Measurements from ENCODE around the gene KRT13. TPM values are rescaled to one million over a fixed set of nuclear protein-coding genes. Genes with fewer than 3 reads are reported as not detected.

Gene KRT13
- polyA plus RNA-seq, 1 donor: not detected

DNA sequence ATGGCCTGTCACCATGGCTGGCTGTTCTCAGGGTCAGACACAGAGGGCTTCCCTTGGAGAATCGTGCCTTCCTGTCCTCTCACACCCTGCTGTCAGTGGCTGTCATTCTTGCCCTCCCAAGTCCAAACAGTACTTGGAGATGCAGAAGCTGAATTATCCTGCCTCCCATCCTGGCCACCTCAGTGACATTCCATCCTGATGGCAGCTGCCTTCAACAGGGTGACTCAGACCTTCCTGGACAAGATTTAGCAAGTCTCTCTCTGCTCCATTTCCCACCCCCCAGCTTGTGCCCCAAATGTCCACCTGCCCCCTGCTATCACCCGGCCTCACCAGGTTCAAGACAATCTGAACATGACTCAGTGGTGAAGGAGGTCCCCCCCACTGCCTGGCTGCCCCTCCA is 10.9 kb downstream of the KRT13 start:
- DNase-seq (ENCODE audit: low read depth): no peak

DNA sequence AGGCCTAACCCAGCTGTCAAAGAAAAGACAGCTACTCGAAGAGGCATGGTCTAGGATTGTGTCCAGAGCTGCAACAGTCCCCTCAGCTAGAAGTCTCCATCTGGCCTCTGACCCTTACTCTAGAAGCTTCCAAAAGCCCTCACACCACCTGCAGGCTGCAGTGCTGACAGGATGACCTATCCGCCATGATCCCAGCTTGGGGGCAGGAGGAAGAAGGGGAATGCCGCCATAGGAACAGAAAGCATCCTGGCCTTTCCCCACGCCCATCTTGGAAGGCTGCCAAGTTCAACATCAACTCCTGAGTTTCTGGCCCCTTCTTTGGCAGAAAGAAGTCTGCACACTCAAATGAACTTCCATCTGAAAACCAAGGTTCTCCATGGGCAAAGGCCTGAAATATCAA is 12.6 kb downstream of the KRT13 start:
- DNase-seq (ENCODE audit: low read depth): no peak

DNA sequence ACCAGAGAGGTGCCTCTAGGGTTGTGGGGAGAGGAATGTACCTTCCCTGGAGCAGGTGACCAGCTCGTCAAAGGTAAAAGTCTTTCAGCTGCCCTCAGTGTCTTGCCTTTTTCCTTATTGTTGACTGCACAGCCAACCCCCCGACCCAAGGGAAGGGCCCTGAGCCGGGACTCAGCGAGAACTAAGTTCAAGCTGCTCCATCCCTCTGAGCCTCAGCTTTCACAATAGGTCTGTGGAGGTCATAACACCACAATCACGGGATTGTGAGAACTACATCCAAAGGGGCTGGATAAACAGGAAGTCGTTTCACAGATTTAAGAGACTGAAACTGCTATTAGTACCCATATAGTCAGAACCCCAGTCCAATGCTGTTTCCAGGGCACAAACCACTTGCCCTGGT is 13.1 kb downstream of the KRT13 start:
- DNase-seq (ENCODE audit: low read depth): no peak

DNA sequence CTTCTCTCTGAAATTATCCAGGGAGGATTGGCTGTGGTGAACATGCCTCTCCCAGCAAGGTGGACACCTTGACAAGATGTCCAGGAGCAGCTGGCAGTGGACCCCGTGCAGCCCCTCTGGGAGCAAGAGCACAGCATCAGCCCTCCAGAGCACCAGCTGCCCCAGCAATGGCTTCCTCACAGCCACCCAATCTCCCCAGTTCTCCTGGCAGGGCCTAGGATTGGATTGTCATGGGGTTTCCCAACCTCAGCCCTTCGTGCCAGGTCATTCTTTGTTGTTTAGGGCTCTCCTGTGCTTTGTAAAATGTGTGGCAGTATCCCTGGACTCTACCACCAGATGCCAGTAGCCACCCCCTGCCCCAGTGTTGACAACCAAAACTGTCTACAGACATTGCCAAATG is 13.9 kb downstream of the KRT13 start:
- DNase-seq (ENCODE audit: low read depth): no peak

DNA sequence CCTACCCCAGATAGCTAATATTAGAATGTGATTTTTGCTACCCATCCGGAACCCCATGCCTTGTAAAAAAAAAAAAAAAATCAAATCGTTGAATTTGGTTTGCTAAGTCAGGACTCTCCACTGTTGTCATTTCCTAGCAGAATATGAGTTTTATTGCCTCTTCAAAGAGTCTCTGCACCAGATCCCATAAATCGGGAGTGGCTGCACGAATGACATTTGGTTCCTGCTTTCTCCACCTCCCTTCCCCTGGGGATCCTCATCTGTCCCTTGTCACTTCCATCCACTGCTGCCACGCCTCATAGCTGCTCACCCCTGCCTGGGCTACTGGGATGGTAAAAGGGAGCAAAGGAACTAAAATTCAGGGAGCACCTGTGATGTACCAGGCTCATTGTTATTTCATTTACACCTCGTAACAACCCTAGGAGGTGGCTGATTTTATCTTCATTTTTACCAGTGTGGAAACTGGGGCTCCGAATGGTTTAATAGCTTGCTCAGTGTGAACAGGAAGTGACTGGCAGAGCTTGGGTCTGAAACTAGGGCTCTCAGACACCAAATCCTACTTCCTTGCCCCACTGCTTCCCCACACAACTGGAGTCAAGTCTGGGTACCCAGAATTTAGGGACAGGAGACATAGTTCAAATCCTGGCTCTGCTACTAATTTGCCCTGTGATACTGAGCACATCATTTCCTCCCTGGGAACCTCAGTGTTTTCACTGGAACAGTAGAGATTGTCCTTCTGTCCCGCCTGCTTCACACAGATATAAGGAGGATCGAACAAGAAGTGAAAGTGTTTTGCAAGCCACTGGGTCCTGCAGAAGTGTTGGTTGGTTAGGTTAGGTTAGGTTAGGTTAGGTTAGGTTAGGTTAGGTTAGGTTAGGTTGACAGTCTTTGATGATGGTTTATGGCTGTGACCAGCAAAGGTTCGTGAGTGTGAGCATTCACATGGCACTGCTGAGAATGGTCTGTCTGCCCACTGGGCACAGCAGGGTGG is 15.1 kb downstream of the KRT13 start:
- DNase-seq (ENCODE audit: low read depth): no peak

DNA sequence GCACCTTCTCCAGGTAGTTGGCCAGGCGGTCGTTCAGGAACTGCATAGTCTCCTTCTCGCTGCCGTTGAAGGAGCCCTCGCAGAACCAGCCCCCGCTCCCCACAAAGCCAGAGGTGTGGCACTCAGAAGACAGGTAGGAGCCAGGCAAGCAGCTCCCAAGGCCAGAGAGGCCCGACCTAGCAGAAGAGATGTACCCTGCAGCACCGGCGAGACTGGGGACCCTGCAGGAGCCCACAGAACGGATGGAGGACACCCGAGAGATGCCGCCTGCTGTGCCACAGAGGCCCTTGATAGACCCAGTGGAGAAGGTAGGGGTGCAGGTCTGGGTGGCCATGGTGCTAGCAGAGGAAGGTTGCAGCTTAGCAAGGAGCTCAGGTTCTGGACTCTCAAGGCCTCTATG is 15.9 kb downstream of the KRT13 start, which contains the start of gene KRT36:
KRT36 (minus strand) TSS at position 380 of the 400 bp plus-strand sequence; CDS start at position 334, 46 bp downstream.
- no peak for DNase-seq (ENCODE audit: low read depth)

DNA sequence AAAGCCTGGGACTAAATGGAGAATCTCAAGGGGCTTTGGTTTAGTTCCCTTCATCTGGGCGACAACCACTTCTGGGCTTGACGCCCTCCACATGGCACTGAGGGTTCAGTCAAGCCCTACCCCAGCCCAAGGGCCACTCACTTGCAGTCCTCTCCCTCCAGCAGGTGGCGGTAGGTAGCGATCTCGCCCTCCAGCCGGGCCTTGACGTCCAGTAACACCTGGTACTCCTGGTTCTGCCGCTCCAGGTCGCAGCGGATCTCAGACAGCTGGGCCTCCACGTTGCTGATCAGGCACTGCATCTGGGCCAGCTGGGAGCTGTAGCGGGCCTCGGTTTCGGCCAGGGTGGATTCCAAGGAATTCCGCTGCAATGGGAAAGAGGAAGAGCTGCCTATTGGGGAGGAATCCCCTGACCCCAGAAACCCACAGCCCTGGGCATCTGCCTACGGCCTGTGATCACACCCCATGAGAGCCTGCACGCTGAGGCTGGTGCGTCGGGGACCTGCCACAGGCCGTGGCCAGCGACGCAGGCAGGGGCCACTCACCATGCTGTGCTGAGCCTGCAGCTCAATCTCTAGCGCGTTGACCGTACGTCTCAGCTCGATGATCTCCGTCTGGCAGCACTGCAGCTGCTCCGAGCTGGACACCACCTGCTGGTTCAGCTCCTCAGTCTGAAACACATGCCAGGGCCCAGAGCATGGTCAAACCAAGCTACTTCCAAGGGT is 18.4 kb downstream of the KRT13 start:
- no peak for DNase-seq (ENCODE audit: low read depth)

DNA sequence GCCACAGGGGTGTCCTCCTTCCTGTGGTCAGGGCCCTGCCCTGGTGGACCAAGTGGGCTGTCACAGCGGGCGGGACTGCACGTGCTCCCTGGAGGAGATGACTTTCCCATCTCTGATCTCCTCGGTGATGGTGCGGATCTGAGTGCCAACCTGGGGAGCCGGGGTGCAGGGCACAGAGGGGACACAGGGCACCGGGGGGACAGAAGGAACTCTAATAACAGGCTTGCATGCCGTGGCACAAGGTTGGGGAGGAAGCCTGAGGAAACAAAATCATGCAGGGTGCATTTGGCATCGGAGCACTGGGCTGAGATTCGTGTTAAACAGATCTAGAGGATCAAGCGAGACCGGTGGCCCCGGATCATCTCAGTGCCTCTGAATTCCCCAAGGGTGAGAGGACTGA is 19.1 kb downstream of the KRT13 start:
- no peak for DNase-seq (ENCODE audit: low read depth)

DNA sequence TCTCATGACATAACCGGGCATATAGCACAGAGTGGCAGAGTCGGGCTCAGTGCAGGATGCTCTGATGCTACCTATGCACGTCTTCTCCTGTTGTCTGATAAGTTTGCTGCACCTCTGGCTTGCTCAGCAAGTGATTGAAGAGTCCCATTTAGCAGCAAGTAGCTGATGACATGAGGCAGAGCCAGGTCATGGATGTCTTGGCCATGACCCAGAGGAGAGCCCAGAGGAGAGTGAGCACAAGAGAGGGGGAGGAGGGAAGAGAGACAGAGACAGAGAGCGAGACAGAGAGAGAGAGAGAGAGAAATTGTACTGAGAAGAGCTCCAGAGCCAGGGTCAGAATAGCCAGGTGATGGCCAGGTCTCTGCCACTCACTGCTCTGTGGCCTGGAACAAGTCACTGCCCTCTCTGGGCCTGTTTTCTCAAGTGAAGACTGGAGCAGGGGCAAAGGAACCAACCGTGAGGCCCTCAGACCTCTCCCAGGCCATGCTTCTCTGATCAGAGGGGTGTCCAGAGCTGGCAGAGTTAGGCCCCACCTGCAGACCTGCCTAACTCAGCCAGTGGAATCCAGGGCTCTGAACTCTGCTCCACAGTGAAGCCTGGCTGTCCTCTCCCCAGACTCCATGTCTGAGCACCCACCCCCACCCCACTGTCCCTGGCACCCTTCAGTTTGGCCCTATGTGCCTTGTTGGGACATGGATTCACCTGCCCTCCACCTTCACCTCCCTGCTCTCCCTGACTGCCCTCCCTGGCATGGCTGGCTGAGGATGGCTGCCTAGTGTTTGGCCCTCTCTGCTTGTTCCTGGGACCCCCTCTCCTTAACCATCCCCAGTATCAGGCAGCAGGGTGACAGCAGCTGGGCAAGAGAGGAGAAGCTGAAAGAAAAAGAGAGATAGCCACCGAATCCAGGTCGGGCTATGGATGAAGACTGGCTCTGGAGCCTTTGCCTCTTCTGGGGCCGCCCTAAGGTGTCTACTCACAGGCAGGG is 20.2 kb downstream of the KRT13 start:
- no peak for DNase-seq (ENCODE audit: low read depth)

DNA sequence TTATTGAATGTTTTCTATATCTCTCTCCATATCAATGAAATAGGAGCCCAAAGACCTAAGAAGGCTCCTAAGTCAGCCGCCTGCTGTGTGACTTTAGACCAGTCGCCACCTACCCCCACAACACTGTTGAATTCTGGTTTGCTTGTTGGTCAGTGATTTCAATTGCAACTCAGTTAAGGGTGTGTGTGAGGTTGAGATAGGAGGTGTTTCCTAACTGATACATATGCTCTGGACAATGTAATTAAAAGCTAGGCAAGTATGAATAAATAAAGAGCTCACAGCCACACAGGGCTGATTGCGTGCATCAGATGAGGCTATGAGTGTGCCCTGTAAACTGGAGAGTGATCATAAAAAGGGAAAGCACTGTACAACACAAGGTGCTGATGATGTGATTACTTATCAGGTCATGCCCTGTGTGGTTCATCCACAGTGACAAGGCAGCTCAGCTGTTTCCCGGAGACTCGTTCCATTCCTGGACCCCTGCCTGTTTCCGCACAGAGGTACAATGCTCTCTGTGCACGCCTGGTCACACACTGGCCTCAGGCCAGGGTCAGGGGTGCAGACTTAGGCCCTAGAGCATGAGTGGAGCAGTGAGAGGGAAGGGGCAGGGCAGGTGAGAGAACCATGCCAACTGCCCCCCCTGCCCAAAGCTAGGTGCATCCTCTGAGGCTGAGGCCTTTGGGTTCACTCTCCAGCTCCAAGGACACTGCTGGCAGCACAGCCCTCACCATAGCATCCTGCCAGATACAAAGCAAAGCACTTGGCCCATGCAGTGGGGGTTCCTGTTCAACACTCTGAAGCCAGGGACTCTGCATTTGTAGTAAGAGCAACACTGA is 21.2 kb downstream of the KRT13 start:
- no peak for DNase-seq (ENCODE audit: low read depth)

DNA sequence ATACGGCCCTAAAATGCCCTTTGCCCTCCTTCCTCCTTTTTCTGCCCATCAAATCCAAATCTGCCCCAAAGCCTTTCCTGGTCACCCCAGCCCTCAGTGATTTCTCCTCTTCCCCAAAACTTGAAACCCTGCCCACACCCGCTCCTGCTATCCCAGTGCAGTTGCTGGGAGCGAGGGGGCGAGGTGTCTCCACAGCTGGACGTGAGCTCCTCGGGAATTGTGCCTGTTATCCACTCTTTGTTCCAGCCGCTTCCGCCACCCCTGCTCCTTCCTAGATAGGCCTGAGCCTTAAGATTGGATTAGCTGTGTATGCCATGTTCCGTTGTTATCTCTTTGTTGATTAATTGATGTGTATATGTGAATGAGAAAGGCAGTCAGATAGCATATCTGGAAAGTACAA is 21.9 kb downstream of the KRT13 start:
- no peak for DNase-seq (ENCODE audit: low read depth)

DNA sequence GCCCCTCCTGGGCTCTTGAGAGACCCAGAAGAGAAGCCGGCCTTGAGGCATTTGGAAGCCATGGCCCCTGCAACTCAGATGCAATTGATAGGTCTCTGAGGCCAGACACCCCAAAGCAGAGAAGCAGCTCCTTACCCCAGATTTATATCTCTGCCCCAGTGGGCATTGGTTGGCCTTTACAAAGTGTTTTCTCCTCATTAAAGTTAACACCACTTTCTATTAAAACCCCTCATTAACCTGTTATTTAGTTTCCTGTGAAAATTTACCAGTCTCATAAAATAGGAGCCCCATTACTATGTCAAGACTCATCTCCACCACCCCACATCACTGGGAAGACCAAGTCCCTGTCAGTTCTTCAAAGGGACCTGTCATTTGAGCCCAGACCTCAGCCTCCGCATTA is 24.4 kb downstream of the KRT13 start, which contains the start of gene KRT35:
KRT35 (minus strand) TSS at position 116 of the 400 bp plus-strand sequence; CDS start at position 62, 54 bp downstream.
- DNase-seq (ENCODE audit: low read depth): no peak

DNA sequence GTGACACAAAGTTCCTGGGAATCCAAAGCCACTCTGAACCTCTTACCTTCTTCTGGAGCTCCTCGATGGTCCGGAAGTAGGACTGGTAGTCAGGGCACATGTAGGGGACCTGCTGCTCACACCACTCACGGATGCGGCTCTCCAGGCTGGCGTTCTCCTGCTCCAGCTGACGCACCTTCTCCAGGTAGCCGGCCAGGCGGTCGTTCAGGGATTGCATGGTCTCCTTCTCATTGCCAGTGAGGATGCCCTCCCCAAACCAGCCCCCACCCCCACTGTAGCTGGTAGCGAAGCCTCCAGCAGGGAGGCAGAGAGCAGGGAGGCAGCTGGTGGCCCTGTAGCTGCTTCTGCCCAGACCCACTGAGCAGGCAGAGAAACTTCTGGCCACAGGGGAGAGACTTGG is 24.8 kb downstream of the KRT13 start:
- no peak for DNase-seq (ENCODE audit: low read depth)

DNA sequence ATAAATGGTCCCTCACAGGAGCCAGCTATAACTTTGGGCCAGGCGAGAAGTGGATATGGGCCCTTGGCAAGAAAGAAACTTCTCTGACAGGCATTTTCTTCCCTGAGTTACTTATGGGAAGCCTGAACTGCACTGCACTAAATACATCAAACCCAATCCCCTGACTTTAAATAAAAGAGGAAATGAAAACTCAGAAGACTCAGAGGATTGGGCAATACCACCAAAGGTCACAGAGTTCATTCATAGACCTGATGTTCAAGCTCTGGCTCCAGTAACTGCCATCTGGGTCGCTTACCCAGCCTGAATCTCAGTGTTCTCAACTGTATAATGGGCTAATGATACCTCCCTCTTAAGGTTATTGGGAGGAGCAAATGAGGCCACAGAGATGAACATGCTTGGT is 25.3 kb downstream of the KRT13 start:
- no peak for DNase-seq (ENCODE audit: low read depth)

DNA sequence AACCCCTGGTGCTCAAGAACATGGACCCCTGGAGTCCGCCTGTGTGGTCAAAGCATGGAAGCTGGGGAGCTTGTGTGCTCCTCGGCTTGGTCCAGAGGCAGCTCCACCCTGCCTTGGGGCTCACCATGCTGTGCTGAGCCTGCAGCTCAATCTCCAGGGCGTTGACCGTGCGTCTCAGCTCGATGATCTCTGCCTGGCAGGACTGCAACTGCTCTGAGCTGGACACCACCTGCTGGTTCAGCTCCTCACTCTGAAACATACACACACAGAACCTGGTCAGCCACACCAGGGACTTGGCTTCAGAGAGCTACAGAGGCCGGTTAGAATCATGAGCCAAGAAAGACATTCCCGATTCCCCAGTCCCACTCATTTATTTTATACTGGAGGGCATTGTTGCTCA is 27.2 kb downstream of the KRT13 start:
- DNase-seq (ENCODE audit: low read depth): no peak

DNA sequence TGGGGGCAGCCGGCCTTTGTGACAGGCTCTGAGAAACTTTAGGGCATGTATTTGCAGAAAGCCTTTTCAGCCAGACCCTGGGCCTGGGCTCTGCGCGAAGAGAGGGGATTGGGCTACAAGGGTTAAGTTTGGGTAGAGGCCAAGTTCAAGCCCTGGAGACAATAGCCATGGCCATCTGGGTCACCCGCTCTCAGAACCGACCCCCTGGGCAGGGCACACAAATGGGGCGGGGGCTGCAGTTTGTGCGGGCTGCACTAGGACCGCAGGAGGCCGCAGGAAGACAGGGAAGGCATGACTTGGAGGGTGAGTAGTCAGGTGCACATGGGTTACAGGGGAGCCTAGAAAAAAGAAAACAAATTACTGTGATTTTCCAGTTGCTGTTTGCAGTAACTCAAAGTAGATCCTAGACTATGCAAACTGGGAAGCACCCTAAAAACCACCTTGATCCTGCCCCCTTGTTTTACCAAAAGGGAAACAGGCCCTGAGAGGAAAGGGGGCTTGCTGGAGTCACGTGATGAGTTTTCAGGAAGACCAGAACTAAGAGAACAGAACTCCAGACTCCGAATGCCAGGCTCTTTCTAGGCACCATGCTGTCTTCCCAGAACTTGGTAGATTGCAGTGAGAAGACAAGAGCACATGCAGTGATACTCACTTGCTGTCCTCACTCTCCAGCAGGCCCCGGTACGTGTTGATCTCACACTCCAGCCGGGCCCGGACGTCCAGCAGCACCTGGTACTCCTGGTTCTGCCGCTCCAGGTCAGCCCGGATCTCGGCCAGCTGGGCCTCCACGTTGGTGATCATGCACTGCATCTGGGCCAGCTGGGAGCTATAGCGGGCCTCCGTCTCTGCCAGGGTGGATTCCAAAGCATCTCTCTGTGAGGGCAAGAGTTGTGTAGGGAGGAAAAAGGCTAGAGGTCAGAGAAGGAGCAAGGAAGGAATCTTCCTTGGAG is 28.3 kb downstream of the KRT13 start:
- no peak for DNase-seq (ENCODE audit: low read depth)

DNA sequence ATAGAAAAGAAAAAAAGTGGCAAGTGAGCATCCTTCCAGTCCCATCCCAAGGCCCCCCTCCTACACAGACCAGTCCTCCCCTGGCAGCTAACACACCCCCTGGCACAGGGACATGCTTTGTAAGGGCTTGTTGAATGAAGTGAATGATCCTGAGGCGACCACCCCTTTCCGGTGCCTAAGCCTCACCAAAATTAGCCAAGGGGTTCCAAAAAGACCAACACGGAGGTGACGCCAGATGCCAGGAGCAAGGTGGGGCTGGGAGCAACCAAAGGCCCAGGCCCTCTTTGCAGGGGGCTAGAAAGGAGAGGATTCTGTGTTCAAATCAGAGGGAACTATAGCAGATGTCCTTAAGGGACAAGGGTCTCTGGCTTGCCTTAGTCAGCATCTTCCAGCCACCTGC is 30.0 kb downstream of the KRT13 start:
- no peak for DNase-seq (ENCODE audit: low read depth)

DNA sequence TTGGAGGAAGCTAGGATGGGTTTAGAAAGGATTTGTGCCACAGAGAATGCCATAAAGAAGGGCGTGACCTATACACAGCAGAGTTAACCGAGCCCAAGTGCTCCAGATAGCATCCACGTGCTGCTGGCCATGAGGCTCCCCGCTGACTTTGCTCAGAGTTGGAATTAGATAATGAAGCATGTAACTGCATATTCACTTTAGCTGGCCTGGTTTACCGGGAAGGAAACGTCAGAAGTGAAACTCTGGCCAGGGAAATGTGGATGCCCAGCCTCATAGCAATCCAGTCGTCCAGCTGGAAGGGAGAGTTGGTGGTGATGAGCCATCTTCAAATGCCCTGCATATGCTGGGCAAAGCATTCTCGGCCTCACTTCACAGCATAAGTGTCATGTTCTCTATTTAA is 30.5 kb downstream of the KRT13 start:
- no peak for DNase-seq (ENCODE audit: low read depth)

DNA sequence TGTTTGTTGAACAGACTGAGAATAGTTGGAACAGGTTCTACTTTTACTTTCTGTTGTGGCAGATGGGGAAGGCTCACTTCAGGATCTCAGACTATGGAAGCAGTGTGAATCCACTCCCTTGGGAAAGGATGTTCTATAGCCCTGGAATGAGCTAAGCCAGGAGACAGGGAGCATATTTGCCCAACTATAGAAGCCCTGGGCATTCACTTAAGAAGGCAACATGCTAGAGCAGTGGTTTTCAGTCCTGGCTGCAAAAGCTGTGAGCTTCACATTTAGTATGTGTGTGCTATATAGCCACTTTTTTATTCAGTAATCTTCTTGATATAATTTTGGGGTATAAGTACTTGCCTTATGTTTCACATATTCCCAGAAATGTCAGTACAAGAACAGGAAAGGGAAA is 37.1 kb downstream of the KRT13 start:
- DNase-seq (ENCODE audit: low read depth): no peak

All from forelimb muscle (tissue), 1 donor.